HEK293 (cell line): ENCODE results near the gene HNF1A.
A peak's percentile ranks its signal among the peaks of the same experiment; 100 is the strongest.

Source experiments
- CTCF ChIA-PET: fragments of 350-600 bp; formaldehyde crosslinking; extraction: SDS; loops from one replicate; lab custom pipeline; 2021; ENCODE audit warnings: antibody characterized with exemption; lab: Yijun Ruan, JAX
- POLR2A ChIA-PET: fragments of 300-600 bp; formaldehyde crosslinking; extraction: SDS; loops from one replicate; lab custom pipeline; 2020; ENCODE audit warnings: antibody characterized with exemption, inconsistent platforms; lab: Yijun Ruan, JAX
- H3K27ac ChIP-seq: fragments of 200-500 bp; sonication (Bioruptor generic); 2 replicates; pipeline ENCODE4 v1.5.1; 2014; ENCODE audit warnings: low read depth, low read length, control low read depth, inconsistent platforms; ENCODE audit errors: extremely low read depth
- H3K36me3 ChIP-seq, 2 experiments: fragments of 200-500 bp in 1 of 2; sonication (Bioruptor generic) in 1 of 2; 1 replicate in 1 of 2; 2 replicates in 1 of 2; pipeline ENCODE4 v1.5.1; 2014 to 2017; ENCODE audit warnings: inconsistent platforms in 2 of 2, low read length in 2 of 2; ENCODE audit not compliant: control insufficient read depth in 2 of 2, insufficient read depth in 1 of 2
- H3K4me1 ChIP-seq: fragments of 200-500 bp; sonication (Bioruptor generic); 2 replicates; pipeline ENCODE4 v1.5.1; 2014; ENCODE audit warnings: mild to moderate bottlenecking, low read length, inconsistent platforms; ENCODE audit not compliant: control insufficient read depth, insufficient read depth
- H3K4me3 ChIP-seq: 2 replicates; pipeline ENCODE4 v1.5.1; 2011; ENCODE audit warnings: low read depth, mild to moderate bottlenecking, control low read depth, low read length, moderate library complexity
- H3K9me3 ChIP-seq: fragments of 200-500 bp; sonication (Bioruptor generic); 2 replicates; pipeline ENCODE4 v1.5.1; 2014; ENCODE audit warnings: low read depth, low read length, inconsistent platforms; ENCODE audit not compliant: control insufficient read depth, insufficient read depth
- KLF16 ChIP-seq: fragments of 450-650 bp; formaldehyde crosslinking; IDR thresholded peaks from 2 replicates; pipeline ENCODE4 v1.5.1; 2017; ENCODE audit warnings: missing biosample characterization, missing genetic modification characterization
- PRDM1 ChIP-seq: fragments of 450-650 bp; formaldehyde crosslinking; IDR thresholded peaks from 2 replicates; pipeline ENCODE4; 2016; ENCODE audit warnings: missing biosample characterization, missing genetic modification characterization
- ZNF121 ChIP-seq: fragments of 450-650 bp; formaldehyde crosslinking; IDR thresholded peaks from 2 replicates; pipeline ENCODE4 v1.5.1; 2016; ENCODE audit warnings: missing biosample characterization, missing genetic modification characterization
- ZNF146 ChIP-seq: fragments of 450-650 bp; formaldehyde crosslinking; IDR thresholded peaks from 2 replicates; pipeline ENCODE4 v1.5.1; 2016; ENCODE audit warnings: missing biosample characterization, missing genetic modification characterization
- ZNF169 ChIP-seq: fragments of 450-650 bp; formaldehyde crosslinking; IDR thresholded peaks from 2 replicates; pipeline ENCODE4 v1.5.1; 2016; ENCODE audit warnings: missing biosample characterization, missing genetic modification characterization
- ZNF510 ChIP-seq: fragments of 450-650 bp; formaldehyde crosslinking; IDR thresholded peaks from 2 replicates; pipeline ENCODE4 v1.5.1; 2018; ENCODE audit warnings: mild to moderate bottlenecking, missing genetic modification characterization, missing biosample characterization; ENCODE audit not compliant: insufficient replicate concordance
- ZNF596 ChIP-seq: fragments of 450-650 bp; IDR thresholded peaks from 2 replicates; pipeline ENCODE4 v1.5.0; 2018; ENCODE audit warnings: missing biosample characterization, mild to moderate bottlenecking, missing genetic modification characterization, moderate library complexity
- ZNF664 ChIP-seq: fragments of 450-650 bp; formaldehyde crosslinking; IDR thresholded peaks from 2 replicates; pipeline ENCODE4 v1.5.1; 2016; ENCODE audit warnings: missing biosample characterization, missing genetic modification characterization
- ZNF785 ChIP-seq: fragments of 450-650 bp; formaldehyde crosslinking; IDR thresholded peaks from 2 replicates; pipeline ENCODE4 v1.5.1; 2016; ENCODE audit warnings: missing biosample characterization, missing genetic modification characterization
- ZSCAN16 ChIP-seq: fragments of 450-650 bp; formaldehyde crosslinking; IDR thresholded peaks from 2 replicates; pipeline ENCODE4 v1.5.1; 2016; ENCODE audit warnings: missing biosample characterization, missing genetic modification characterization
- TF ChIP-seq, protein P1 (sequence below): fragments of 450-650 bp; formaldehyde crosslinking; IDR thresholded peaks from 2 replicates; pipeline ENCODE4 v1.5.1; 2017; ENCODE audit warnings: missing biosample characterization, missing genetic modification characterization
- TF ChIP-seq, protein P2 (sequence below): fragments of 450-650 bp; formaldehyde crosslinking; IDR thresholded peaks from 2 replicates; pipeline ENCODE4 v1.5.1; 2017; ENCODE audit warnings: missing biosample characterization, missing genetic modification characterization
- TF ChIP-seq, protein P3 (sequence below): fragments of 450-650 bp; IDR thresholded peaks from 2 replicates; pipeline ENCODE4 v1.5.1; 2018; ENCODE audit warnings: missing biosample characterization, mild to moderate bottlenecking, missing genetic modification characterization
- TF ChIP-seq, protein P4 (sequence below): fragments of 450-650 bp; formaldehyde crosslinking; conservative IDR thresholded peaks from 2 replicates; pipeline ENCODE4 v1.5.1; 2016; ENCODE audit warnings: low read depth, missing biosample characterization, missing genetic modification characterization
- TF ChIP-seq, protein P5 (sequence below): fragments of 450-650 bp; formaldehyde crosslinking; optimal IDR thresholded peaks from 2 replicates; pipeline ENCODE3; 2016; ENCODE audit warnings: missing biosample characterization, mild to moderate bottlenecking, missing genetic modification characterization

The HNF1A gene

DNA sequence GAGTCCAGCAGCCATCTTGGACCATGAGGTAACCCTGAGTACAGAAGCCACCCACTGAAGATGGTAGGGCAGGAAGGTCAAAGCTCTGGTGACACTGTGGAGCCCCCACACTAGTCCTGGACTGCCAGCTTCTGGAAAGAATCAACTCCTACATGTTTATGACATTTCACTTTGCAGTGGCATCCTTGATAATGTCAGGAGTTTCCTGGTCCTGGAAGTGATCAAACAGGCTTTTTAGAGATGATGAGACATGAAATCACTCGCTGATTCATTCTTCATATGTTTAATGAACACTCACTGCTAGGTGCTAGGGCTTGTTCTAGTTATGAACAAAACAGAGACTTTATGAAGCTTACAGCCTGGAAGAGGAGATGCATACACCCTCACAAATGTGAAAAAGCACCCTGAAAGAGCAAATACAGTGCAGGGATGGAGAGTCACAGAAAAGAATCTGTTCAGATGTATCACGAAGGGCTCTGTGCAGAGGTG is 15.8 kb upstream of the HNF1A start:
- Histone ChIP-seq H3K9me3 (no peaks in the 10 kb centered on the region), H3K4me1 (no peaks in the 10 kb centered on the region), H3K27ac (no peak overlapping the region), H3K4me3 (no peak overlapping the region), H3K36me3 (no peaks in the 10 kb centered on the region)
- CTCF ChIA-PET: interaction anchor here (1.8 kb wide), 1 partner anchor 9 kb away, joined by 12 read pairs; no protein-coding TSS in a partner anchor
- no peak for TF ChIP-seq ZNF146 (tag by site-specific recombination)
- POLR2A ChIA-PET: no interaction called here

DNA sequence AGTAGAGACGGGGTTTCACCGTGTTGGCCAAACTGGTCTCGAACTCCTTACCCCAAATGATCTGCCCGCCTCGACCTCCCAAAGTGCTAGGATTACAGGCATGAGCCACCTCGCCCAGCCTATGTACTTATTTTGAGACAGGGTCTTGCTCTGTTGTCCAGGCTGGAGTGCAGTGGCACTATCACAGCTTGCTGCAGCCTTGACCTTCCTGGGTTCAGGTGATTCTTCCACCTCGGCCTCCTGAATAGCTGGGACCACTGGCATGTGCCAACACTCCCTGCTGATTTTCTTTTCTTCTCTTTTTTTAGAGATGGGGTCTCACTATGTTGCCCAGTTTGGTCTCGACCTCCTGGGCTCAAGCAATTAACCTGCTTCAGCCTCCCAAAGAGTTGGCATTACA is 14.0 kb upstream of the HNF1A start:
- POLR2A ChIA-PET: interaction anchor here (0.7 kb wide), 1 partner anchor 203 kb away, joined by 3 read pairs; no protein-coding TSS in a partner anchor
- CTCF ChIA-PET: interaction anchor here (0.6 kb wide), 1 partner anchor 214 kb away, joined by 3 read pairs; no protein-coding TSS in a partner anchor
- Histone ChIP-seq H3K27ac (no peak overlapping the region), H3K9me3 (no peaks in the 10 kb centered on the region), H3K36me3 (no peaks in the 10 kb centered on the region), H3K4me3 (no peak overlapping the region), H3K4me1 (no peaks in the 10 kb centered on the region)
- no peak for TF ChIP-seq ZNF596 (tag by site-specific recombination)
- TF ChIP-seq ZNF121: peak; percentile 96
- TF ChIP-seq, protein P1, sequence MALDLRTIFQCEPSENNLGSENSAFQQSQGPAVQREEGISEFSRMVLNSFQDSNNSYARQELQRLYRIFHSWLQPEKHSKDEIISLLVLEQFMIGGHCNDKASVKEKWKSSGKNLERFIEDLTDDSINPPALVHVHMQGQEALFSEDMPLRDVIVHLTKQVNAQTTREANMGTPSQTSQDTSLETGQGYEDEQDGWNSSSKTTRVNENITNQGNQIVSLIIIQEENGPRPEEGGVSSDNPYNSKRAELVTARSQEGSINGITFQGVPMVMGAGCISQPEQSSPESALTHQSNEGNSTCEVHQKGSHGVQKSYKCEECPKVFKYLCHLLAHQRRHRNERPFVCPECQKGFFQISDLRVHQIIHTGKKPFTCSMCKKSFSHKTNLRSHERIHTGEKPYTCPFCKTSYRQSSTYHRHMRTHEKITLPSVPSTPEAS (tag by site-specific recombination): no peak

DNA sequence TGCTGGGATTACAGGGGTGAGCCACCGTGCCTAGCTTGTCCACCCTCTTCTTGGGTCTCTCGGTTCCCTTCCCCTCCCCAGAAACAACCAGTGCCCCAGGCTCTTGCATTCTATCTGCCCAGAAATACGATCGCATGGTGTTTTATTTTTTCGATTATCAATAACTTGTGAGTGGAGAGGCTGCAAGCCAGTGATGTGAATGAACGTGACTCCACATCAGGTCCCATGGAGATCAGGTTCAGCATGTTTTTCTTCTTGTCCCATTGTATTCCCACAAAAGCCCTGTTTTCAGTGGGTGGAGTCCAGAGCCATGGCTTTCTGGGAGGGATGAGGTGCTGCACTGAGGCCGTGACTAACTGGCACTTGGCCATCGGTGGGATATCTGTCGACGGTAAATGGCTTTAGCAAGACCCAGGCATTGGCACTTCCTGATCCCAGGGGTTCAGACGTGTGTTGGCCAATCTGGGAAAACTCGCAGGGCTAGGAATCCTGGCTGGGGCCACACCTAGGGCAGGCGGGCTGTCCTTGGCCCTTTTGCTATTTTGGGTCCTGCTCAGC is 12.7 kb upstream of the HNF1A start:
- TF ChIP-seq, protein P2, sequence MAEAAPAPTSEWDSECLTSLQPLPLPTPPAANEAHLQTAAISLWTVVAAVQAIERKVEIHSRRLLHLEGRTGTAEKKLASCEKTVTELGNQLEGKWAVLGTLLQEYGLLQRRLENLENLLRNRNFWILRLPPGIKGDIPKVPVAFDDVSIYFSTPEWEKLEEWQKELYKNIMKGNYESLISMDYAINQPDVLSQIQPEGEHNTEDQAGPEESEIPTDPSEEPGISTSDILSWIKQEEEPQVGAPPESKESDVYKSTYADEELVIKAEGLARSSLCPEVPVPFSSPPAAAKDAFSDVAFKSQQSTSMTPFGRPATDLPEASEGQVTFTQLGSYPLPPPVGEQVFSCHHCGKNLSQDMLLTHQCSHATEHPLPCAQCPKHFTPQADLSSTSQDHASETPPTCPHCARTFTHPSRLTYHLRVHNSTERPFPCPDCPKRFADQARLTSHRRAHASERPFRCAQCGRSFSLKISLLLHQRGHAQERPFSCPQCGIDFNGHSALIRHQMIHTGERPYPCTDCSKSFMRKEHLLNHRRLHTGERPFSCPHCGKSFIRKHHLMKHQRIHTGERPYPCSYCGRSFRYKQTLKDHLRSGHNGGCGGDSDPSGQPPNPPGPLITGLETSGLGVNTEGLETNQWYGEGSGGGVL (tag by site-specific recombination): no peak
- TF ChIP-seq, protein P3, sequence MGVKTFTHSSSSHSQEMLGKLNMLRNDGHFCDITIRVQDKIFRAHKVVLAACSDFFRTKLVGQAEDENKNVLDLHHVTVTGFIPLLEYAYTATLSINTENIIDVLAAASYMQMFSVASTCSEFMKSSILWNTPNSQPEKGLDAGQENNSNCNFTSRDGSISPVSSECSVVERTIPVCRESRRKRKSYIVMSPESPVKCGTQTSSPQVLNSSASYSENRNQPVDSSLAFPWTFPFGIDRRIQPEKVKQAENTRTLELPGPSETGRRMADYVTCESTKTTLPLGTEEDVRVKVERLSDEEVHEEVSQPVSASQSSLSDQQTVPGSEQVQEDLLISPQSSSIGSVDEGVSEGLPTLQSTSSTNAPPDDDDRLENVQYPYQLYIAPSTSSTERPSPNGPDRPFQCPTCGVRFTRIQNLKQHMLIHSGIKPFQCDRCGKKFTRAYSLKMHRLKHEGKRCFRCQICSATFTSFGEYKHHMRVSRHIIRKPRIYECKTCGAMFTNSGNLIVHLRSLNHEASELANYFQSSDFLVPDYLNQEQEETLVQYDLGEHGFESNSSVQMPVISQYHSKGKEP (tag by site-specific recombination): no peak
- TF ChIP-seq, protein P4, sequence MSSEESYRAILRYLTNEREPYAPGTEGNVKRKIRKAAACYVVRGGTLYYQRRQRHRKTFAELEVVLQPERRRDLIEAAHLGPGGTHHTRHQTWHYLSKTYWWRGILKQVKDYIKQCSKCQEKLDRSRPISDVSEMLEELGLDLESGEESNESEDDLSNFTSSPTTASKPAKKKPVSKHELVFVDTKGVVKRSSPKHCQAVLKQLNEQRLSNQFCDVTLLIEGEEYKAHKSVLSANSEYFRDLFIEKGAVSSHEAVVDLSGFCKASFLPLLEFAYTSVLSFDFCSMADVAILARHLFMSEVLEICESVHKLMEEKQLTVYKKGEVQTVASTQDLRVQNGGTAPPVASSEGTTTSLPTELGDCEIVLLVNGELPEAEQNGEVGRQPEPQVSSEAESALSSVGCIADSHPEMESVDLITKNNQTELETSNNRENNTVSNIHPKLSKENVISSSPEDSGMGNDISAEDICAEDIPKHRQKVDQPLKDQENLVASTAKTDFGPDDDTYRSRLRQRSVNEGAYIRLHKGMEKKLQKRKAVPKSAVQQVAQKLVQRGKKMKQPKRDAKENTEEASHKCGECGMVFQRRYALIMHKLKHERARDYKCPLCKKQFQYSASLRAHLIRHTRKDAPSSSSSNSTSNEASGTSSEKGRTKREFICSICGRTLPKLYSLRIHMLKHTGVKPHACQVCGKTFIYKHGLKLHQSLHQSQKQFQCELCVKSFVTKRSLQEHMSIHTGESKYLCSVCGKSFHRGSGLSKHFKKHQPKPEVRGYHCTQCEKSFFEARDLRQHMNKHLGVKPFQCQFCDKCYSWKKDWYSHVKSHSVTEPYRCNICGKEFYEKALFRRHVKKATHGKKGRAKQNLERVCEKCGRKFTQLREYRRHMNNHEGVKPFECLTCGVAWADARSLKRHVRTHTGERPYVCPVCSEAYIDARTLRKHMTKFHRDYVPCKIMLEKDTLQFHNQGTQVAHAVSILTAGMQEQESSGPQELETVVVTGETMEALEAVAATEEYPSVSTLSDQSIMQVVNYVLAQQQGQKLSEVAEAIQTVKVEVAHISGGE (tag by site-specific recombination): no peak
- no peak for TF ChIP-seq KLF16 (tag by site-specific recombination)
- no peak for TF ChIP-seq ZNF785
- no peak for TF ChIP-seq ZNF169 (tag by site-specific recombination)
- TF ChIP-seq ZNF121: no peak
- no peak for TF ChIP-seq ZNF510 (tag by site-specific recombination)
- TF ChIP-seq ZNF664: no peak
- TF ChIP-seq ZSCAN16 (tag by site-specific recombination): no peak
- no peak for TF ChIP-seq ZNF596 (tag by site-specific recombination)
- TF ChIP-seq, protein P5, sequence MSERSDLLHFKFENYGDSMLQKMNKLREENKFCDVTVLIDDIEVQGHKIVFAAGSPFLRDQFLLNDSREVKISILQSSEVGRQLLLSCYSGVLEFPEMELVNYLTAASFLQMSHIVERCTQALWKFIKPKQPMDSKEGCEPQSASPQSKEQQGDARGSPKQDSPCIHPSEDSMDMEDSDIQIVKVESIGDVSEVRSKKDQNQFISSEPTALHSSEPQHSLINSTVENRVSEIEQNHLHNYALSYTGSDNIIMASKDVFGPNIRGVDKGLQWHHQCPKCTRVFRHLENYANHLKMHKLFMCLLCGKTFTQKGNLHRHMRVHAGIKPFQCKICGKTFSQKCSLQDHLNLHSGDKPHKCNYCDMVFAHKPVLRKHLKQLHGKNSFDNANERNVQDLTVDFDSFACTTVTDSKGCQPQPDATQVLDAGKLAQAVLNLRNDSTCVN (tag by site-specific recombination): no peak
- TF ChIP-seq PRDM1 (tag by site-specific recombination): no peak
- TF ChIP-seq, all 188 proteins: peak for 0
- H3K27ac ChIP-seq: no peak overlapping the region
- H3K36me3 ChIP-seq: no peaks in the 10 kb centered on the region
- H3K4me3 ChIP-seq: no peak overlapping the region
- ChIA-PET POLR2A (no interaction called here), CTCF (interaction anchor here (0.6 to 1.2 kb wide), 2 partner anchors 319 to 403 kb away, joined by 3 to 4 read pairs; no protein-coding TSS in a partner anchor)
- no peaks in the 10 kb centered on the region for H3K9me3 ChIP-seq
- H3K4me1 ChIP-seq: no peaks in the 10 kb centered on the region
